H1 (cell line): ENCODE data around the gene TXNL4B. TPM values are rescaled to one million over a fixed set of nuclear protein-coding genes. Genes with fewer than 3 reads are reported as not detected.

Source experiments
- RAD21 ChIP-seq, 2 experiments: IDR thresholded peaks in 1 of 2; conservative IDR thresholded peaks in 1 of 2; 2 replicates each; pipeline ENCODE4 v1.6.1; 2011; ENCODE audit warnings: low read depth in 2 of 2, low read length in 2 of 2, improper control_type of control experiment in 1 of 2, inconsistent platforms in 1 of 2, mild to moderate bottlenecking in 1 of 2, moderate library complexity in 1 of 2
- SIN3A ChIP-seq, 2 experiments: IDR thresholded peaks in 1 of 2; conservative IDR thresholded peaks in 1 of 2; 2 replicates each; pipeline ENCODE4 v1.6.1; 2011 to 2012; ENCODE audit warnings: low read length in 2 of 2, improper control_type of control experiment in 1 of 2, low read depth in 1 of 2, mild to moderate bottlenecking in 1 of 2
- polyA plus RNA-seq, 7 experiments: library from polyadenylated mRNA; depleted of rRNA in 3 of 7; stranded (reverse) in 5 of 7; unstranded in 2 of 7; fragments of >200 nt in 5 of 7; fragments of 200-250 nt in 2 of 7; gene quantifications; 1 replicate in 5 of 7; 2 replicates in 1 of 7; 4 replicates in 1 of 7; pipeline versions ENCODE4 v1.2.1 to v1.2.3, GENCODE V29; 2011 to 2013; ENCODE audit warnings: missing spikeins in 2 of 7, mixed read lengths in 2 of 7
- total RNA-seq: library from RNA; stranded (reverse); fragmentation: NEBNext Ultra II Directional; extraction: Animal tissue kit (Norgen Biotek cat#: 25700); gene quantifications from 2 replicates; pipeline ENCODE4 v1.2.1, GENCODE V29; 2021

The TXNL4B gene
- total and polyA plus RNA-seq, 2 of the 8 experiments (the other 6 are each of a cell fraction or from before 2014, with no cell fraction given) = 6.7 to 10.6 TPM

GRCh38 chr16:72105978-72106377, 12.6 kb upstream of the TXNL4B start (continued):
- TF ChIP-seq RAD21 (IDR thresholded peaks at IDR 0.05 in 1 of 2, conservative IDR thresholded peaks at IDR 0.05 in 1 of 2; ENCODE audit: low read depth in 2 of 2, low read length in 2 of 2) (no peak), SIN3A (conservative IDR thresholded peaks at IDR 0.05 in 1 of 2, IDR thresholded peaks at IDR 0.05 in 1 of 2; ENCODE audit: low read depth in 1 of 2, low read length in 2 of 2) (no peak)
